Dendritic cell treated with granulocyte-macrophage colony-stimulating factor and Interleukin-4, amounts not matched to agents 40 ng/mL and 50 ng/mL, for 4 days (primary cell): ENCODE data around the gene GPR26.

Source experiments
- H3K27ac Mint-ChIP-seq: one replicate; pipeline ENCODE4 v1.8.0; 2022; ENCODE audit warnings: mild to moderate bottlenecking, mixed read lengths
- H3K27me3 Mint-ChIP-seq: one replicate; pipeline ENCODE4 v1.8.0; 2022; ENCODE audit warnings: mild to moderate bottlenecking, mixed read lengths
- H3K36me3 Mint-ChIP-seq: one replicate; pipeline ENCODE4 v1.8.0; 2022; ENCODE audit warnings: low read depth, mixed read lengths
- H3K4me1 Mint-ChIP-seq: one replicate; pipeline ENCODE4 v1.8.0; 2022; ENCODE audit warnings: low read depth, mixed read lengths
- H3K4me3 Mint-ChIP-seq: one replicate; pipeline ENCODE4 v1.8.0; 2022; ENCODE audit warnings: mild to moderate bottlenecking, moderate library complexity, mixed read lengths
- H3K9me3 Mint-ChIP-seq: one replicate; pipeline ENCODE4 v1.8.0; 2022; ENCODE audit warnings: mixed read lengths
- intact Hi-C: fragments of 100-400 bp; cut with micrococcal nuclease; formaldehyde crosslinking; loops from one replicate; pipeline ENCODE4 v1.15.0; 2022

GPR26 gene

GRCh38 chr10:123666318-123667236 lies at the start of gene GPR26:
Gene GPR26 (plus strand): TSS chr10:123666355. CDS start chr10:123666408, 53 bp downstream.
- H3K36me3 Mint-ChIP-seq = no peaks in the 10 kb centered on the region
- no peaks in the 10 kb centered on the region for H3K9me3 Mint-ChIP-seq
- H3K27ac Mint-ChIP-seq = no peak within 1 kb of the TSS
- intact Hi-C loops = no loop called here
- H3K4me1 Mint-ChIP-seq = no peaks in the 10 kb centered on the region
- H3K27me3 Mint-ChIP-seq = peaks cover 31% of the 10 kb centered on the region
- H3K4me3 Mint-ChIP-seq = no peak within 1 kb of the TSS

- Mint-ChIP-seq H3K27ac (no peak overlapping the region), H3K36me3 (no peaks in the 10 kb centered on the region), H3K27me3 (no peaks in the 10 kb centered on the region), H3K4me3 (no peak overlapping the region), H3K9me3 (no peaks in the 10 kb centered on the region), H3K4me1 (no peaks in the 10 kb centered on the region)
- intact Hi-C loops = no loop called here
These were observed 47.9 kb upstream of the GPR26 start for GRCh38 chr10:123618224-123618623.

- Mint-ChIP-seq H3K4me1 (no peaks in the 10 kb centered on the region), H3K36me3 (no peaks in the 10 kb centered on the region)
These were observed 46.9 kb upstream of the GPR26 start for GRCh38 chr10:123619067-123619855.

GRCh38 chr10:123620621-123621020 lies 45.5 kb upstream of the GPR26 start:
- intact Hi-C loops = no loop called here
- Mint-ChIP-seq H3K4me3 (no peak overlapping the region), H3K9me3 (no peaks in the 10 kb centered on the region), H3K27ac (no peak overlapping the region), H3K36me3 (no peaks in the 10 kb centered on the region), H3K4me1 (no peaks in the 10 kb centered on the region), H3K27me3 (no peaks in the 10 kb centered on the region)

More at GRCh38 chr10:123619067-123619855, 46.9 kb upstream of the GPR26 start:
- Mint-ChIP-seq H3K27ac (no peak overlapping the region), H3K4me3 (no peak overlapping the region), H3K9me3 (no peaks in the 10 kb centered on the region), H3K27me3 (no peaks in the 10 kb centered on the region)
- intact Hi-C loops = no loop called here

- Mint-ChIP-seq H3K4me1 (no peaks in the 10 kb centered on the region), H3K27me3 (no peaks in the 10 kb centered on the region), H3K27ac (no peak overlapping the region), H3K36me3 (no peaks in the 10 kb centered on the region), H3K4me3 (no peak overlapping the region), H3K9me3 (no peaks in the 10 kb centered on the region)
- intact Hi-C loops = no loop called here
These were observed 44.7 kb upstream of the GPR26 start for GRCh38 chr10:123621492-123621891.

- H3K9me3 Mint-ChIP-seq = no peaks in the 10 kb centered on the region
- intact Hi-C loops = no loop called here
- H3K36me3 Mint-ChIP-seq = no peaks in the 10 kb centered on the region
- H3K4me1 Mint-ChIP-seq = no peaks in the 10 kb centered on the region
- H3K4me3 Mint-ChIP-seq = no peak overlapping the region
- no peak overlapping the region for H3K27ac Mint-ChIP-seq
- H3K27me3 Mint-ChIP-seq = no peaks in the 10 kb centered on the region
These were observed 44.2 kb upstream of the GPR26 start for GRCh38 chr10:123621916-123622315.

GRCh38 chr10:123622381-123622780 lies 43.8 kb upstream of the GPR26 start:
- no peak overlapping the region for H3K4me3 Mint-ChIP-seq
- no peaks in the 10 kb centered on the region for H3K9me3 Mint-ChIP-seq
- no peak overlapping the region for H3K27ac Mint-ChIP-seq
- H3K36me3 Mint-ChIP-seq = no peaks in the 10 kb centered on the region
- intact Hi-C loops = no loop called here
- no peaks in the 10 kb centered on the region for H3K27me3 Mint-ChIP-seq
- H3K4me1 Mint-ChIP-seq = no peaks in the 10 kb centered on the region

GRCh38 chr10:123624086-123624485 lies 42.1 kb upstream of the GPR26 start:
- Mint-ChIP-seq H3K36me3 (no peaks in the 10 kb centered on the region), H3K9me3 (no peaks in the 10 kb centered on the region), H3K27me3 (no peaks in the 10 kb centered on the region), H3K4me1 (no peaks in the 10 kb centered on the region), H3K4me3 (no peak overlapping the region), H3K27ac (no peak overlapping the region)
- intact Hi-C loops = no loop called here

GRCh38 chr10:123633106-123633505 lies 33.0 kb upstream of the GPR26 start:
- no peak overlapping the region for H3K27ac Mint-ChIP-seq
- H3K4me1 Mint-ChIP-seq = no peaks in the 10 kb centered on the region
- peaks cover 2% of the 10 kb centered on the region for H3K27me3 Mint-ChIP-seq
- no peak overlapping the region for H3K4me3 Mint-ChIP-seq
- H3K36me3 Mint-ChIP-seq = no peaks in the 10 kb centered on the region
- intact Hi-C loops = no loop called here
- no peaks in the 10 kb centered on the region for H3K9me3 Mint-ChIP-seq

GRCh38 chr10:123633636-123634035 lies 32.5 kb upstream of the GPR26 start:
- H3K9me3 Mint-ChIP-seq = no peaks in the 10 kb centered on the region
- no peak overlapping the region for H3K27ac Mint-ChIP-seq
- H3K4me3 Mint-ChIP-seq = no peak overlapping the region
- peaks cover 2% of the 10 kb centered on the region for H3K27me3 Mint-ChIP-seq
- H3K36me3 Mint-ChIP-seq = no peaks in the 10 kb centered on the region
- intact Hi-C loops = no loop called here
- no peaks in the 10 kb centered on the region for H3K4me1 Mint-ChIP-seq

- intact Hi-C loops = no loop called here
- H3K4me1 Mint-ChIP-seq = no peaks in the 10 kb centered on the region
- H3K4me3 Mint-ChIP-seq = no peak overlapping the region
- H3K27ac Mint-ChIP-seq = no peak overlapping the region
- no peaks in the 10 kb centered on the region for H3K36me3 Mint-ChIP-seq
- no peaks in the 10 kb centered on the region for H3K9me3 Mint-ChIP-seq
- H3K27me3 Mint-ChIP-seq = peaks cover 2% of the 10 kb centered on the region
These were observed 31.9 kb upstream of the GPR26 start for GRCh38 chr10:123634221-123634620.

- intact Hi-C loops = no loop called here
- Mint-ChIP-seq H3K27me3 (peaks cover 2% of the 10 kb centered on the region), H3K4me3 (no peak overlapping the region), H3K9me3 (no peaks in the 10 kb centered on the region), H3K36me3 (no peaks in the 10 kb centered on the region), H3K27ac (no peak overlapping the region), H3K4me1 (no peaks in the 10 kb centered on the region)
These were observed 31.0 kb upstream of the GPR26 start for GRCh38 chr10:123635131-123635530.

- Mint-ChIP-seq H3K27ac (no peak overlapping the region), H3K36me3 (no peaks in the 10 kb centered on the region), H3K4me3 (no peak overlapping the region), H3K9me3 (no peaks in the 10 kb centered on the region), H3K27me3 (peaks cover 2% of the 10 kb centered on the region), H3K4me1 (no peaks in the 10 kb centered on the region)
- intact Hi-C loops = no loop called here
These were observed 30.4 kb upstream of the GPR26 start for GRCh38 chr10:123635745-123636144.

GRCh38 chr10:123636598-123637325 lies 29.4 kb upstream of the GPR26 start:
- H3K27me3 Mint-ChIP-seq = peaks cover 2% of the 10 kb centered on the region
- intact Hi-C loops = no loop called here
- no peak overlapping the region for H3K4me3 Mint-ChIP-seq
- no peaks in the 10 kb centered on the region for H3K36me3 Mint-ChIP-seq
- no peaks in the 10 kb centered on the region for H3K9me3 Mint-ChIP-seq
- H3K27ac Mint-ChIP-seq = no peak overlapping the region
- no peaks in the 10 kb centered on the region for H3K4me1 Mint-ChIP-seq
